Right renal cortex interstitium (tissue), 3 donors: ENCODE data around the gene RBM33. TPM values are rescaled to one million over a fixed set of nuclear protein-coding genes. Genes with fewer than 3 reads are reported as not detected.
"Not testable (repeated sequence)": the region's sequence is repeated elsewhere in the genome, so short reads cannot be mapped to it uniquely, and the experiment has no call there.

Source experiments
- DNase-seq, 3 donors: peaks; one replicate each; pipeline ENCODE4 v3.0.0-alpha.2; 2013; ENCODE audit warnings: low read depth in 3 of 3, low spot score in 2 of 3
- polyA plus RNA-seq, 3 donors: library from polyadenylated mRNA; unstranded; fragments of 120-200 nt; gene quantifications; one replicate each; pipeline ENCODE4 v1.2.1, GENCODE V29; 2013; ENCODE audit not compliant: insufficient read length in 3 of 3

RBM33 gene
- polyA plus RNA-seq, 3 donors, result 26.2 to 33.6 (median 26.5) TPM

GRCh38 chr7:155814316-155815276, 170.1 kb downstream of the RBM33 start:
- DNase-seq, result no peak

GRCh38 chr7:155815332-155816191, 171.1 kb downstream of the RBM33 start:
- no peak for DNase-seq

GRCh38 chr7:155816192-155816508, 171.7 kb downstream of the RBM33 start:
- DNase-seq, result no peak

- no peak for DNase-seq
These were observed 172.5 kb downstream of the RBM33 start for GRCh38 chr7:155816996-155817395.

GRCh38 chr7:155817515-155817914, 173.1 kb downstream of the RBM33 start:
- DNase-seq, result not testable (repeated sequence)

- DNase-seq, result no peak
These were observed 173.8 kb downstream of the RBM33 start for GRCh38 chr7:155818154-155818819.

- no peak for DNase-seq
These were observed 174.3 kb downstream of the RBM33 start for GRCh38 chr7:155818820-155819168.

GRCh38 chr7:155819186-155819585, 174.7 kb downstream of the RBM33 start:
- no peak for DNase-seq

GRCh38 chr7:155820246-155820645, 175.8 kb downstream of the RBM33 start:
- DNase-seq, result no peak

GRCh38 chr7:155820788-155821187, 176.3 kb downstream of the RBM33 start:
- DNase-seq, result no peak

- no peak for DNase-seq
These were observed 177.4 kb downstream of the RBM33 start for GRCh38 chr7:155821851-155822250.

- no peak for DNase-seq
These were observed 179.9 kb downstream of the RBM33 start for GRCh38 chr7:155824227-155824886.

GRCh38 chr7:155825336-155825735, 180.9 kb downstream of the RBM33 start:
- DNase-seq, result no peak

GRCh38 chr7:155829796-155830470, 185.5 kb downstream of the RBM33 start:
- no peak for DNase-seq

Other genes with a start within 250 kb of the RBM33 start
- under 1 TPM; 0.04 to 0.15 (median 0.06) TPM for gene EN2, start 186.5 kb upstream of the RBM33 start, polyA plus RNA-seq
- not detected for gene CNPY1, start 98.1 kb upstream of the RBM33 start, polyA plus RNA-seq
- 1 to 10 TPM; 1.3 to 3.1 (median 2.7) TPM for gene SHH, start 167.8 kb downstream of the RBM33 start, polyA plus RNA-seq